K562 (cell line): ENCODE results near the gene CCDC9. TPM values are rescaled to one million over a fixed set of nuclear protein-coding genes. Genes with fewer than 3 reads are reported as not detected.

Experiments used
- BHLHE40 ChIP-seq: IDR thresholded peaks from 2 replicates; pipeline ENCODE4 v1.6.1; 2011; ENCODE audit warnings: low read length, improper control_type of control experiment
- ELK1 ChIP-seq: sonication (generic); formaldehyde crosslinking; IDR thresholded peaks from 2 replicates; pipeline ENCODE4 v1.8.1; 2022; ENCODE audit warnings: missing genetic modification reagents
- GATAD2B ChIP-seq: fragments of 450-650 bp; IDR thresholded peaks from 2 replicates; pipeline ENCODE4 v1.6.1; 2017; ENCODE audit warnings: mild to moderate bottlenecking, borderline replicate concordance
- NONO ChIP-seq, 2 experiments: fragments of 200-400 bp in 1 of 2; fragments of 450-650 bp in 1 of 2; formaldehyde crosslinking in 1 of 2; IDR thresholded peaks; 2 replicates each; pipeline ENCODE4 v1.6.1; 2017; ENCODE audit warnings: low read depth in 2 of 2, mild to moderate bottlenecking in 2 of 2, moderate library complexity in 2 of 2, low read length in 1 of 2
- NR2C2 ChIP-seq, 2 experiments: fragments of 200-800 bp in 1 of 2; sonication (Bioruptor generic) in 1 of 2; sonication (generic) in 1 of 2; formaldehyde crosslinking in 1 of 2; IDR thresholded peaks; 2 replicates each; pipeline versions ENCODE4 v1.6.1 to v1.8.0; 2016 to 2022; ENCODE audit warnings: mild to moderate bottlenecking in 1 of 2, missing compliant biosample characterization in 1 of 2, missing genetic modification characterization in 1 of 2, missing genetic modification reagents in 1 of 2
- NR3C1 ChIP-seq: sonication (generic); formaldehyde crosslinking; IDR thresholded peaks from 2 replicates; pipeline ENCODE4 v1.8.1; 2022; ENCODE audit warnings: missing genetic modification reagents
- PATZ1 ChIP-seq: fragments of 250-450 bp; sonication (Bioruptor Pico); IDR thresholded peaks from 2 replicates; pipeline ENCODE4 v1.5.0; 2020; ENCODE audit warnings: mild to moderate bottlenecking, borderline replicate concordance
- PHF21A ChIP-seq: fragments of 450-650 bp; IDR thresholded peaks from 2 replicates; pipeline ENCODE4 v1.6.1; 2017; ENCODE audit warnings: low read depth, borderline replicate concordance
- PYGO2 ChIP-seq: fragments of 450-650 bp; IDR thresholded peaks from 2 replicates; pipeline ENCODE4 v1.6.1; 2016; ENCODE audit warnings: mild to moderate bottlenecking, missing genetic modification characterization, moderate library complexity, missing compliant biosample characterization
- SAP30 ChIP-seq: fragments of 200-600 bp; sonication (generic); IDR thresholded peaks from 2 replicates; pipeline ENCODE4 v1.6.1; 2012; ENCODE audit warnings: borderline replicate concordance, low read depth, mild to moderate bottlenecking, moderate library complexity, low read length, control low read depth, inconsistent platforms; ENCODE audit not compliant: insufficient read depth, poor library complexity, severe bottlenecking
- SIN3B ChIP-seq: fragments of 450-650 bp; IDR thresholded peaks from 2 replicates; pipeline ENCODE4 v1.6.1; 2017; ENCODE audit warnings: low read depth, mild to moderate bottlenecking, moderate library complexity
- SLC30A9 ChIP-seq: fragments of 250-450 bp; sonication (Bioruptor Pico); IDR thresholded peaks from 2 replicates; pipeline ENCODE4 v1.8.0; 2022; ENCODE audit warnings: mild to moderate bottlenecking, moderate library complexity
- SMARCE1 ChIP-seq: fragments of 450-650 bp; IDR thresholded peaks from 2 replicates; pipeline ENCODE4 v1.7.1; 2016; ENCODE audit warnings: mild to moderate bottlenecking
- UBTF ChIP-seq, 2 experiments: IDR thresholded peaks; 2 replicates each; pipeline ENCODE4 v1.6.1; 2012; ENCODE audit warnings: improper control_type of control experiment in 2 of 2, low read depth in 2 of 2, low read length in 2 of 2, borderline replicate concordance in 1 of 2
- ZBTB11 ChIP-seq, 3 experiments: fragments of 200-800 bp in 1 of 3; fragments of 250-450 bp in 1 of 3; fragments of 450-650 bp in 1 of 3; sonication (Bioruptor Pico) in 1 of 3; sonication (Bioruptor generic) in 1 of 3; formaldehyde crosslinking in 1 of 3; IDR thresholded peaks; 2 replicates each; pipeline versions ENCODE4 v1.6.1 to v1.8.0; 2016 to 2022; ENCODE audit warnings: mild to moderate bottlenecking in 2 of 3, missing genetic modification characterization in 2 of 3, missing compliant biosample characterization in 1 of 3, moderate library complexity in 1 of 3
- ZNF143 ChIP-seq: sonication (generic); formaldehyde crosslinking; IDR thresholded peaks from 2 replicates; pipeline ENCODE4 v1.9.0; 2022; ENCODE audit warnings: mild to moderate bottlenecking, missing genetic modification reagents
- ZNF589 ChIP-seq: fragments of 200-800 bp; sonication (Bioruptor generic); IDR thresholded peaks from 2 replicates; pipeline ENCODE4 v1.6.1; 2016; ENCODE audit warnings: low read depth, missing genetic modification characterization, missing compliant biosample characterization
- ZNF696 ChIP-seq: fragments of 250-450 bp; sonication (Bioruptor Pico); conservative IDR thresholded peaks from 2 replicates; pipeline ENCODE4 v1.4.0; 2020; ENCODE audit warnings: mild to moderate bottlenecking, moderate library complexity
- ZNF717 ChIP-seq: fragments of 250-450 bp; sonication (Bioruptor Pico); IDR thresholded peaks from 2 replicates; pipeline ENCODE4 v1.5.0; 2021
- polyA plus RNA-seq, 8 experiments: library from polyadenylated mRNA; depleted of rRNA in 4 of 8; stranded (reverse) in 5 of 8; unstranded in 3 of 8; fragments of >200 nt; fragmentation: Nextera tagmentation in 2 of 8; fragmentation: Illumina TruSeq in 1 of 8; extraction: Ambion mirVana in 2 of 8; extraction: Trizol in 1 of 8; gene quantifications; 2 replicates each; pipeline versions ENCODE4 v1.2.1 to v1.2.3, GENCODE V29; 2011 to 2014; ENCODE audit warnings: inconsistent platforms in 1 of 8, missing spikeins in 1 of 8
- total RNA-seq, 7 experiments: library from RNA; depleted of rRNA in 6 of 7; stranded (reverse); fragments of >200 nt in 6 of 7; fragmentation: Illumina TruSeq in 2 of 7; extraction: Trizol in 2 of 7; gene quantifications; 2 replicates each; pipeline versions ENCODE4 v1.2.1 to v1.2.3, GENCODE V29; 2011 to 2021; ENCODE audit warnings: low replicate concordance in 1 of 7

The CCDC9 gene
- total and polyA plus RNA-seq, 9 of the 15 experiments (the other 6 are each of a cell fraction or from before 2014, with no cell fraction given) = 0.23 to 38.6 (median 8.4) TPM

GRCh38 chr19:47230921-47231214 is 25.5 kb upstream of the CCDC9 start, which contains the start of gene BBC3 (continued):
- peak; percentile 11; the same call in 1 of the 2 replicates for TF ChIP-seq ZNF589 (CRISPR knock-in tag)
- peak in 1 of 3 experiments; percentile 20; a peak in 1 of 6 replicates for TF ChIP-seq ZBTB11 (CRISPR knock-in tag; IDR thresholded peaks at IDR 0.05)
- TF ChIP-seq SIN3B = 0 out of 2 replicates have a peak, but pooled peaks have one; percentile 30
- no peak for TF ChIP-seq ELK1
- TF ChIP-seq GATAD2B = no peak
- TF ChIP-seq UBTF (IDR thresholded peaks at IDR 0.05; ENCODE audit: borderline replicate concordance in 1 of 2, low read depth in 2 of 2, low read length in 2 of 2) = 0 out of 4 replicates have a peak, but pooled peaks of 1 of the 2 experiments have one; percentile 59
- TF ChIP-seq ZNF717 = no peak
- peak in 1 of 2 experiments; percentile 59; a peak in 2 of 4 replicates for TF ChIP-seq NONO (IDR thresholded peaks at IDR 0.05; ENCODE audit: low read depth in 2 of 2, low read length in 1 of 2)
- no peak for TF ChIP-seq NR3C1
- no peak for TF ChIP-seq SLC30A9
- no peak for TF ChIP-seq PHF21A
- TF ChIP-seq ZNF696 (CRISPR knock-in tag) = no peak
- no peak for TF ChIP-seq BHLHE40
- no peak for TF ChIP-seq PYGO2 (tag)
- TF ChIP-seq ZNF143 = no peak
- TF ChIP-seq SMARCE1 = no peak
- TF ChIP-seq SAP30 = peak; percentile 17
- no peak for TF ChIP-seq PATZ1 (CRISPR knock-in tag)
- TF ChIP-seq NR2C2 (CRISPR knock-in tag; IDR thresholded peaks at IDR 0.05) = no peak
- 0 out of 2 replicates have a peak, but pooled peaks have one; percentile 22 for TF ChIP-seq NR2C2 (tag; IDR thresholded peaks at IDR 0.05)
